ENCODE measurements around the gene GRID1. TPM values are rescaled to one million over a fixed set of nuclear protein-coding genes. Genes with fewer than 3 reads are reported as not detected.

The GRID1 gene
- total RNA-seq, 1 experiment from 2014 or later, result not detected

- no peaks in the 10 kb centered on the region for H3K9me2 ChIP-seq (replicated peaks; ENCODE audit: low read length)
- TF ChIP-seq EZH2phosphoT487 (IDR thresholded peaks at IDR 0.05; ENCODE audit: borderline replicate concordance, low read length) (no peak), CTCF (conservative IDR thresholded peaks at IDR 0.05; ENCODE audit: low read depth, low read length) (no peak), EZH2 (IDR thresholded peaks at IDR 0.05; ENCODE audit: low read length, unreplicated experiment) (no peak)
- no peak overlapping the region for H3K4me2 ChIP-seq (ENCODE audit: low read length)
- no TSS peak for BruUV-seq (replicated peaks)
- POLR2A ChIA-PET (ENCODE audit: unreplicated experiment), result no interaction called here
- no peak for ATAC-seq
- CTCF ChIA-PET, result no interaction called here
- no peak overlapping the region for H2AFZ ChIP-seq (ENCODE audit: low read length)
- no peaks in the 10 kb centered on the region for H3K79me2 ChIP-seq (ENCODE audit: low read length)
- H3K4me1 ChIP-seq (ENCODE audit: insufficient read depth, low read length), result no peaks in the 10 kb centered on the region
- no peak overlapping the region for H3K4me3 ChIP-seq (ENCODE audit: low read length)
- H3K9ac ChIP-seq (ENCODE audit: low read length), result no peak overlapping the region
- no peak overlapping the region for H3K27ac ChIP-seq (ENCODE audit: low read length)
- H3K9me3 ChIP-seq (ENCODE audit: low read length), result no peaks in the 10 kb centered on the region
- H3K27me3 ChIP-seq (ENCODE audit: low read length), result no peaks in the 10 kb centered on the region
- intact Hi-C loops (cut with micrococcal nuclease), result no loop called here
- no peak for DNase-seq
- H3K36me3 ChIP-seq (ENCODE audit: low read depth, low read length), result no peaks in the 10 kb centered on the region
- H4K20me1 ChIP-seq (ENCODE audit: low read length), result no peaks in the 10 kb centered on the region
- H3F3A ChIP-seq (ENCODE audit: low read length, unreplicated experiment), result no peaks in the 10 kb centered on the region
Measured at GRCh38 chr10:86337121-86337601, 29.4 kb downstream of the GRID1 start.

- no peak for TF ChIP-seq EZH2phosphoT487 (IDR thresholded peaks at IDR 0.05; ENCODE audit: borderline replicate concordance, low read length)
- no peak for TF ChIP-seq EZH2 (IDR thresholded peaks at IDR 0.05; ENCODE audit: low read length, unreplicated experiment)
- TF ChIP-seq CTCF (conservative IDR thresholded peaks at IDR 0.05; ENCODE audit: low read depth, low read length), result no peak
- CTCF ChIA-PET, result no interaction called here
Measured at GRCh38 chr10:86336341-86336740, 30.3 kb downstream of the GRID1 start.

GRCh38 chr10:86335831-86336230 is 30.8 kb downstream of the GRID1 start:
- no peak overlapping the region for H3K9ac ChIP-seq (ENCODE audit: low read length)
- no peaks in the 10 kb centered on the region for H3K9me3 ChIP-seq (ENCODE audit: low read length)
- TF ChIP-seq EZH2phosphoT487 (IDR thresholded peaks at IDR 0.05; ENCODE audit: borderline replicate concordance, low read length) (no peak), EZH2 (IDR thresholded peaks at IDR 0.05; ENCODE audit: low read length, unreplicated experiment) (no peak)
- no peaks in the 10 kb centered on the region for H3K4me1 ChIP-seq (ENCODE audit: insufficient read depth, low read length)
- H2AFZ ChIP-seq (ENCODE audit: low read length), result no peak overlapping the region
- no TSS peak for BruUV-seq (replicated peaks)
- no peak overlapping the region for H3K4me2 ChIP-seq (ENCODE audit: low read length)
- DNase-seq (no peak), ATAC-seq (no peak)
- ChIA-PET POLR2A (ENCODE audit: unreplicated experiment) (no interaction called here), CTCF (no interaction called here)
- no peaks in the 10 kb centered on the region for H3F3A ChIP-seq (ENCODE audit: low read length, unreplicated experiment)
- no peaks in the 10 kb centered on the region for H3K36me3 ChIP-seq (ENCODE audit: low read depth, low read length)
- H3K4me3 ChIP-seq (ENCODE audit: low read length), result no peak overlapping the region
- H3K27me3 ChIP-seq (ENCODE audit: low read length), result no peaks in the 10 kb centered on the region
- intact Hi-C loops (cut with micrococcal nuclease), result no loop called here
- no peaks in the 10 kb centered on the region for H4K20me1 ChIP-seq (ENCODE audit: low read length)
- H3K9me2 ChIP-seq (replicated peaks; ENCODE audit: low read length), result no peaks in the 10 kb centered on the region
- H3K79me2 ChIP-seq (ENCODE audit: low read length), result no peaks in the 10 kb centered on the region
- no peak overlapping the region for H3K27ac ChIP-seq (ENCODE audit: low read length)

More at GRCh38 chr10:86336341-86336740, 30.3 kb downstream of the GRID1 start:
- Histone ChIP-seq H3K79me2 (ENCODE audit: low read length) (no peaks in the 10 kb centered on the region), H3K4me2 (ENCODE audit: low read length) (no peak overlapping the region), H3K27me3 (ENCODE audit: low read length) (no peaks in the 10 kb centered on the region), H3K27ac (ENCODE audit: low read length) (no peak overlapping the region), H2AFZ (ENCODE audit: low read length) (no peak overlapping the region), H4K20me1 (ENCODE audit: low read length) (no peaks in the 10 kb centered on the region), H3K4me1 (ENCODE audit: insufficient read depth, low read length) (no peaks in the 10 kb centered on the region), H3F3A (ENCODE audit: low read length, unreplicated experiment) (no peaks in the 10 kb centered on the region), H3K9ac (ENCODE audit: low read length) (no peak overlapping the region), H3K36me3 (ENCODE audit: low read depth, low read length) (no peaks in the 10 kb centered on the region), H3K9me3 (ENCODE audit: low read length) (no peaks in the 10 kb centered on the region), H3K9me2 (replicated peaks; ENCODE audit: low read length) (no peaks in the 10 kb centered on the region), H3K4me3 (ENCODE audit: low read length) (no peak overlapping the region)
- no peak for ATAC-seq
- no peak for DNase-seq
- POLR2A ChIA-PET (ENCODE audit: unreplicated experiment), result no interaction called here
- BruUV-seq (replicated peaks), result no TSS peak
- intact Hi-C loops (cut with micrococcal nuclease), result no loop called here

All from PC-3 (cell line).